SK-N-SH treated with all-trans-retinoic acid at 6 μM for 48 hours (cell line): ENCODE data around the gene CADM2.

ENCODE experiments used
- ATAC-seq: fragments of 200-7000 bp; cut with Tn5 transposase; 3 replicates; pipeline ENCODE4 v1.9.1; 2020; ENCODE audit warnings: mild to moderate bottlenecking, moderate library complexity
- ARNTL ChIP-seq: fragments of 450-650 bp; formaldehyde crosslinking; IDR thresholded peaks from 2 replicates; pipeline ENCODE4 v1.5.0; 2020; ENCODE audit warnings: low read depth, mild to moderate bottlenecking, moderate library complexity, borderline replicate concordance
- BACH2 ChIP-seq: fragments of 250-450 bp; sonication (Bioruptor Pico); IDR thresholded peaks from 2 replicates; pipeline ENCODE4 v1.9.0; 2021; ENCODE audit warnings: mild to moderate bottlenecking, borderline replicate concordance
- CSDC2 ChIP-seq: fragments of 250-450 bp; sonication (Bioruptor Pico); IDR thresholded peaks from 2 replicates; pipeline ENCODE4 v1.5.0; 2020; ENCODE audit warnings: mild to moderate bottlenecking, moderate library complexity
- CSRNP3 ChIP-seq: fragments of 250-450 bp; sonication (Bioruptor Pico); IDR thresholded peaks from 2 replicates; pipeline ENCODE4 v1.5.1; 2021; ENCODE audit warnings: mild to moderate bottlenecking, moderate library complexity
- ESRRG ChIP-seq: fragments of 250-450 bp; sonication (Bioruptor Pico); IDR thresholded peaks from 2 replicates; pipeline ENCODE4 v1.6.1; 2021; ENCODE audit warnings: mild to moderate bottlenecking
- ISL1 ChIP-seq: fragments of 250-450 bp; sonication (Bioruptor Pico); IDR thresholded peaks from 2 replicates; pipeline ENCODE4 v2.1.2; 2022; ENCODE audit warnings: mild to moderate bottlenecking, moderate library complexity
- OSR1 ChIP-seq: fragments of 250-450 bp; sonication (Bioruptor Pico); IDR thresholded peaks from 2 replicates; pipeline ENCODE4 v1.8.0; 2022; ENCODE audit warnings: moderate library complexity, mild to moderate bottlenecking, inconsistent platforms
- PATZ1 ChIP-seq: fragments of 250-450 bp; sonication (Bioruptor Pico); IDR thresholded peaks from 2 replicates; pipeline ENCODE4 v1.8.0; 2020; ENCODE audit warnings: mild to moderate bottlenecking, moderate library complexity, borderline replicate concordance
- PPARA ChIP-seq: fragments of 250-450 bp; sonication (Bioruptor Pico); IDR thresholded peaks from 2 replicates; pipeline ENCODE4 v1.5.0; 2020; ENCODE audit warnings: mild to moderate bottlenecking, borderline replicate concordance
- RARB ChIP-seq: fragments of 250-450 bp; sonication (Bioruptor Pico); IDR thresholded peaks from 2 replicates; pipeline ENCODE4 v1.8.0; 2021; ENCODE audit warnings: mild to moderate bottlenecking, moderate library complexity
- SNAI2 ChIP-seq: fragments of 250-450 bp; sonication (Bioruptor Pico); IDR thresholded peaks from 2 replicates; pipeline ENCODE4 v1.5.0; 2020; ENCODE audit warnings: mild to moderate bottlenecking, moderate library complexity
- TCF4 ChIP-seq: fragments of 250-450 bp; sonication (Bioruptor Pico); IDR thresholded peaks from 2 replicates; pipeline ENCODE4 v1.8.0; 2021; ENCODE audit warnings: mild to moderate bottlenecking, moderate library complexity, borderline replicate concordance
- TOX ChIP-seq: fragments of 250-450 bp; sonication (Bioruptor Pico); IDR thresholded peaks from 2 replicates; pipeline ENCODE4 v1.8.0; 2021; ENCODE audit warnings: mild to moderate bottlenecking, moderate library complexity, borderline replicate concordance
- ZC3H10 ChIP-seq: fragments of 250-450 bp; sonication (Bioruptor Pico); IDR thresholded peaks from 2 replicates; pipeline ENCODE4 v1.5.1; 2021; ENCODE audit warnings: mild to moderate bottlenecking, moderate library complexity
- ZFP3 ChIP-seq: fragments of 250-450 bp; sonication (Bioruptor Pico); IDR thresholded peaks from 2 replicates; pipeline ENCODE4 v1.5.0; 2020; ENCODE audit warnings: mild to moderate bottlenecking, moderate library complexity
- ZFP30 ChIP-seq: fragments of 450-650 bp; formaldehyde crosslinking; IDR thresholded peaks from 2 replicates; pipeline ENCODE4 v1.5.0; 2022; ENCODE audit warnings: mild to moderate bottlenecking, moderate library complexity
- ZNF565 ChIP-seq: fragments of 450-650 bp; formaldehyde crosslinking; conservative IDR thresholded peaks from 2 replicates; pipeline ENCODE4 v1.5.0; 2020; ENCODE audit warnings: low read depth, mild to moderate bottlenecking, moderate library complexity
- ZNF70 ChIP-seq: fragments of 450-650 bp; formaldehyde crosslinking; IDR thresholded peaks from 2 replicates; pipeline ENCODE4 v1.5.0; 2020; ENCODE audit warnings: mild to moderate bottlenecking, moderate library complexity
- ZNF8 ChIP-seq: fragments of 450-650 bp; formaldehyde crosslinking; IDR thresholded peaks from 2 replicates; pipeline ENCODE4 v1.5.0; 2020; ENCODE audit warnings: mild to moderate bottlenecking, moderate library complexity
- TF ChIP-seq, protein P1 (sequence below): fragments of 250-450 bp; sonication (Bioruptor Pico); IDR thresholded peaks from 2 replicates; pipeline ENCODE4 v1.5.0; 2020; ENCODE audit warnings: mild to moderate bottlenecking, moderate library complexity
- TF ChIP-seq, protein P2 (sequence below): fragments of 250-450 bp; sonication (Bioruptor Pico); IDR thresholded peaks from 2 replicates; pipeline ENCODE4 v1.8.0; 2021; ENCODE audit warnings: low read depth, mild to moderate bottlenecking, moderate library complexity, borderline replicate concordance

The CADM2 gene

GRCh38 chr3:85167576-85167975 lies 208.8 kb downstream of the CADM2 start:
- TF ChIP-seq ZNF565 (CRISPR knock-in tag) (no peak), TOX (CRISPR knock-in tag) (no peak), ZFP3 (CRISPR knock-in tag) (no peak), ISL1 (no peak), OSR1 (no peak), ARNTL (CRISPR knock-in tag) (no peak), BACH2 (no peak), ZFP30 (no peak), ESRRG (no peak), TCF4 (CRISPR knock-in tag) (no peak), PPARA (CRISPR knock-in tag) (no peak), PATZ1 (CRISPR knock-in tag) (no peak), ZNF70 (CRISPR knock-in tag) (no peak), CSRNP3 (no peak), CSDC2 (no peak), RARB (no peak), ZNF8 (CRISPR knock-in tag) (no peak), SNAI2 (CRISPR knock-in tag) (no peak)
- TF ChIP-seq, protein P1, sequence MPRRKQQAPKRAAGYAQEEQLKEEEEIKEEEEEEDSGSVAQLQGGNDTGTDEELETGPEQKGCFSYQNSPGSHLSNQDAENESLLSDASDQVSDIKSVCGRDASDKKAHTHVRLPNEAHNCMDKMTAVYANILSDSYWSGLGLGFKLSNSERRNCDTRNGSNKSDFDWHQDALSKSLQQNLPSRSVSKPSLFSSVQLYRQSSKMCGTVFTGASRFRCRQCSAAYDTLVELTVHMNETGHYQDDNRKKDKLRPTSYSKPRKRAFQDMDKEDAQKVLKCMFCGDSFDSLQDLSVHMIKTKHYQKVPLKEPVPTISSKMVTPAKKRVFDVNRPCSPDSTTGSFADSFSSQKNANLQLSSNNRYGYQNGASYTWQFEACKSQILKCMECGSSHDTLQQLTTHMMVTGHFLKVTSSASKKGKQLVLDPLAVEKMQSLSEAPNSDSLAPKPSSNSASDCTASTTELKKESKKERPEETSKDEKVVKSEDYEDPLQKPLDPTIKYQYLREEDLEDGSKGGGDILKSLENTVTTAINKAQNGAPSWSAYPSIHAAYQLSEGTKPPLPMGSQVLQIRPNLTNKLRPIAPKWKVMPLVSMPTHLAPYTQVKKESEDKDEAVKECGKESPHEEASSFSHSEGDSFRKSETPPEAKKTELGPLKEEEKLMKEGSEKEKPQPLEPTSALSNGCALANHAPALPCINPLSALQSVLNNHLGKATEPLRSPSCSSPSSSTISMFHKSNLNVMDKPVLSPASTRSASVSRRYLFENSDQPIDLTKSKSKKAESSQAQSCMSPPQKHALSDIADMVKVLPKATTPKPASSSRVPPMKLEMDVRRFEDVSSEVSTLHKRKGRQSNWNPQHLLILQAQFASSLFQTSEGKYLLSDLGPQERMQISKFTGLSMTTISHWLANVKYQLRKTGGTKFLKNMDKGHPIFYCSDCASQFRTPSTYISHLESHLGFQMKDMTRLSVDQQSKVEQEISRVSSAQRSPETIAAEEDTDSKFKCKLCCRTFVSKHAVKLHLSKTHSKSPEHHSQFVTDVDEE: no peak
- TF ChIP-seq, protein P2, sequence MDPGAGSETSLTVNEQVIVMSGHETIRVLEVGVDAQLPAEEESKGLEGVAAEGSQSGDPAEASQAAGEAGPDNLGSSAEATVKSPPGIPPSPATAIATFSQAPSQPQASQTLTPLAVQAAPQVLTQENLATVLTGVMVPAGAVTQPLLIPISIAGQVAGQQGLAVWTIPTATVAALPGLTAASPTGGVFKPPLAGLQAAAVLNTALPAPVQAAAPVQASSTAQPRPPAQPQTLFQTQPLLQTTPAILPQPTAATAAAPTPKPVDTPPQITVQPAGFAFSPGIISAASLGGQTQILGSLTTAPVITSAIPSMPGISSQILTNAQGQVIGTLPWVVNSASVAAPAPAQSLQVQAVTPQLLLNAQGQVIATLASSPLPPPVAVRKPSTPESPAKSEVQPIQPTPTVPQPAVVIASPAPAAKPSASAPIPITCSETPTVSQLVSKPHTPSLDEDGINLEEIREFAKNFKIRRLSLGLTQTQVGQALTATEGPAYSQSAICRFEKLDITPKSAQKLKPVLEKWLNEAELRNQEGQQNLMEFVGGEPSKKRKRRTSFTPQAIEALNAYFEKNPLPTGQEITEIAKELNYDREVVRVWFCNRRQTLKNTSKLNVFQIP (CRISPR knock-in tag): no peak
- no peak for ATAC-seq

- no peak for ATAC-seq
- TF ChIP-seq ZNF70 (CRISPR knock-in tag) (no peak), RARB (no peak), ZNF8 (CRISPR knock-in tag) (no peak), ZFP30 (no peak), PPARA (CRISPR knock-in tag) (no peak), TOX (CRISPR knock-in tag) (no peak), OSR1 (no peak), ISL1 (no peak), TCF4 (CRISPR knock-in tag) (no peak), ESRRG (no peak), ZC3H10 (CRISPR knock-in tag) (no peak), BACH2 (no peak)
These were observed 211.9 kb downstream of the CADM2 start for GRCh38 chr3:85170646-85171045.

DNA sequence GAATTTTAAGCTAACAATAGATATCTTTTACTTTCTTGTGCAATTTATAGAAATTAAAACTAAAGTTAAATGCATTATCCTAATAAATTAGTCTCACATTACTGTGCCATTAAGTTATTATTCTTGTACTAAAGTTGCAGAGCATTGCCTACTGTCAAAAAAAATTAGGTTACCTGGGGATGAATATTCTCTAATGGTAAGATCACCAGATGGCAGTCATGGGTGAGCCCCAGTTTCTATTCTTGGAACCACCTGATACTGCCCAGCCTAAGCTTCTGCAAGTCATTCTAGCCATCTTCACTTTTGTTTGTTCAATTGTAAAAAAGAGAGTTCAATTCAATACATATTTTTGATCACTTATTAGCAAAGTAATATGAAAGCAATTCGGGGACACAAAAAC lies 213.2 kb downstream of the CADM2 start:
- TF ChIP-seq, protein P2 (CRISPR knock-in tag): no peak
- no peak for TF ChIP-seq ZC3H10 (CRISPR knock-in tag)
- no peak for TF ChIP-seq RARB
- TF ChIP-seq BACH2: no peak
- TF ChIP-seq TCF4 (CRISPR knock-in tag): no peak
- ATAC-seq: no peak
